HG03045 (cell line): ENCODE results near the gene SLC12A8.
A peak's percentile ranks its signal among the peaks of the same experiment; 100 is the strongest.

Source experiments
- ATAC-seq: cut with Tn5 transposase; IDR thresholded peaks from one replicate; pipeline ENCODE4 v1.9.1; 2021; ENCODE audit warnings: mild to moderate bottlenecking, moderate library complexity; ENCODE audit not compliant: unreplicated experiment

Gene SLC12A8

DNA sequence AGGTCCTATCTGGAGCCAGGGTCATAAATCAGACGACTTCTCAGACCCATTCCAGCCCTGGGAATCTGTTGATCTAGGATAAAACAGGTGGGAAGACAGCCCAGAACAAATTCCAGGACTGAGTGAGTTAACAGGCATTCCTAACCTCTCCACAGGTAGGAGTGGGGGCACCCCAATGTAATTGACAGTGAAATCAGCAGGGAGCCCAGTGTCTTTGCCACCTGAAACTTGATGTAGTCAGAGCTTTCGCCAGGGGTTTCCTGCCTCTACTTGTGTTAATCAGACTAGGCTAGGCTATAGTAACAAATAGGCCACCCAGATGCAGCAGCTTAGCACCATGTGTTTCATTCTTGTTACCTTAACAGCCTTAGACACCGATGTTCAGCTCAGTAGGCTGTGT lies 154.0 kb downstream of the SLC12A8 start:
- ATAC-seq, result no peak

DNA sequence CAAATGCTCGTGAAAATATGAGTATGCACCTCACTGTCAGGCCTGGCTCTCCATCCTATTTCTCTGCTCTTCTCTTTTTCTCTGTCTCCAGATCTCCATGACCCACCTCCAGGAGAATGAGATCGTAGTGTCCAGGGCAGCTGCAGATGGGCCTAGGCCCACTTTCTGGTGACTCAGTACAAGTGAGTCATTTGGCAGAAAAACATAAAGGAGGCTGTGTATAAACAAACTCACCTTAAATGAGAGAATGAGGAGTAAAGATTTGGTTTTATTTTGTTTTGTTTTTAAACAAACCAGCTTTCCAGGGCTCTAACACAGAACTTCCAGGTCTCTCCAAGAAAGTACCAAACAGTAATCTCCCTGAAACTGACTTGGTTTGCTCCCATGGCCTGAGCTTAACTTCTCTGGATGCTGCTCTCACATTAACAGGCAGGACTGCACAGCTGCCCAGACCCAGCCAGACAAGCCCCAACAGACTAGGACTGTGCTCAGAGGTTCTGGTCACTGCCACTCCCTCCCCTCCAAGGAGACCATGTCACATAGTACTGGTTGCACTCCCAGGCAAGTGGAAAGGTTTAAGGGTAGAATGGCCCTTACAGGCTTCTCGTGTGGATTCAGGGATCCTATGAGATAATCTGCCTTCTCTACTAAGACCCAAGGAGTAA lies 155.2 kb downstream of the SLC12A8 start:
- no peak for ATAC-seq

DNA sequence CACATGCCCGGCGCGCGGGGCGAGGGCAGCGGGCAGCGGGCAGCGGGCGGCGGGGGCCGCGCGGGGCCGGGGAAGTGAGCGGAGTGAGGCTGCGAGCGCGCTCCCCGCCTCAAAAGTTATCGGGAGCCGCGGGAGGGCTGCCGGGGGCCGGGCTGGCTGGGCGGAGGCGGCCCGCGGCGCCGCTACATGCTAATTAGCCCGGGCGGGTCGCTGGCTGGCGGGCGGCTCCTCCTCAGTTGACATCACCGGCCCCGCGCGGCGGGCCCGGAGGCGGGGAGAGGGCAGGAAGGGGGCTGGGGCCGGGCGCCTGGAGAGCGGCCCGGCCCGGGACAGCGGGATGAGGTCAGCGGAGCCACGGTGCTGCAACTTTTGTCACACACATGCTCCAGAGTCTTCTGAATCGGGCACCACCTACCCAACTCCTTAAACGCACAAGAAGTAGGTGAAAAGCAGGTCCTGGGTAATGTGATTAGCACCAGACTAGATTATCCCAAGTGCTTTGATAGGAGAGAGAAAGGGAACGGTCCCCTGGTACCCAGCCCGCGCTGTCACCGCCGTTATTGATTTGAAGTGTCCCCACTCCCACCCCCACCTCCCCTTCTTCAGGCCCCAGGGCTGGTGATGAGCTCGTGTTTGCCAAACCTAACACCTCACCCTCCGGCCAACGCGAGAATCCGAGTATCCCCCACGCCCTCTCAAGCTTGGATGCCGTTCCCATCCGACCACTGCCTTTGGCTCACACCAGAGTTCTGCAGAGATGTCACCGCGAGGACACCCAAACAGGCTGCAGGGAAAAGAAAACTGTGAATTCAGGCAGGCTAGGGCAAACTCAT lies 156.4 kb downstream of the SLC12A8 start, which contains the start of gene HEG1:
Gene HEG1 (minus strand): TSS at position 85 of the 833 bp plus-strand sequence. CDS start 107 bp downstream, outside the sequence.
- ATAC-seq, result peak; percentile 78

DNA sequence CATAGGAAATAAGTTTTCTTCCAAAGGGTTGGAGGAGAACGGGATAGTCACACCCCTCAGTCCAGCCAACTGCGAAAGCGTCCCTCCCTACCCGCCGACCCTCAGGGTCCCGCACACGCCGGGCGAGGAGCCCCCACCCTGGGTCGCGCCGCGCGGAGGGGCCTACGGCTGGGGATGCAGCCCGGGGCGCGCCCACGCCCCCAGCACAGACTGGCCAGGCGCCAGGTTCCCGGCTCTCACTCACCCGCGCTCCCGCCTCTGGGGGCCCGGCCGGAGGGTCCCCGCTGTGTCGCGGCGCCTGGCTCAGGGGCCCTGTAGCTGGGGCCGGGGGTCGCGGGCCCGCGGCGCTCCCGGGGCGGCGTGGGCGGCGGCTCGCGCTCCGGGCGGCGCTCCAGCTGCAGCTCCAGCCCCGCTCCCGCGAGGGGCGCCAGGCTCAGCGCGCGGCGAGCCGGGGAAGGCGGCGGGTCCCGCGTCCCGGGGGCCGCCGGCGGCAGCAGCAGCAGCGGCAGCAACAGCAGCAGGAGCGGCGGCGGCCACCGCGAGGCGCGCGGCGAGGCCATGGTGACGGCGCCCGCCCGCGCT lies 157.1 kb downstream of the SLC12A8 start:
- ATAC-seq, result peak; percentile 20

DNA sequence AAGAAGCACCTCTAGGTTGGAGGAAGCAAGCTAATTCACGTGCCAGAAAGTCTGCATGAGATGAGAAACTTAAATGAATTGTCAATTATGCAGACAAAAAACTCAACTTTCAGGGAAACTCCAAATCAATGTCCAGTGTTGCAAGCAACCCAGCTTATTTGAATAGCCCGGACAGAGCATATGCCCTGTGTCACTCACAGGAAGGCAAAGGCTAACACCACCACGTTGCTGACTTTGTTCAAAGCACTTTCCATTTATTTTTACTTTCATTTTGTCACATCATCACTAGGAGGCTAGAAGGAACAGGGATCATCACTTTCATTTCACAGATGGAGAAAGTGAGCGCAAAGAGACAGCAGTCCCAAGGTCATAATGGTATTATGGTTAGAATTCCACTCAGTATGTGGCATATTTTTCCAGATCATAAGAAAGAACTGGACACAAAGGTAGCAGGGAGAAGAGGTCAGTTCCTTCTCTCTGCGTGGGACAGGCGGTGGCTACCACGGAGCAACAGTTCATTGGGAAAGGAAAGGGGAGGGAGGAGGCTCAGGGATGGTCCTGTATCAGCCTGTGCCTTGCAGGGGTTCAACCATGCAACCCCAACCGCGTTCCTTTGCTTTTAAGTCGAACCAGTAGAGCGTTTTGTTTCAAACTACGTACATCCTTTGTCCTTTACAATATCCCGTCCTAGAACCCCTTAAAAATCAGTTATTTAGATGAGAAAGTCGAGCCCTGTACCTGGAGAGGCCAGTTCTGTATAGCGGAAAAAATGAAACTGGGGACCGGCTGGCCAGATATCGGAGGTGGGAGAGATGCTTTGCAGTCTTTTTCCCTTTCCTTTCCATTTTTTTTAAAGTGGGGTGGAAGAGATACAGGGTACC lies 157.9 kb downstream of the SLC12A8 start:
- ATAC-seq, result no peak

DNA sequence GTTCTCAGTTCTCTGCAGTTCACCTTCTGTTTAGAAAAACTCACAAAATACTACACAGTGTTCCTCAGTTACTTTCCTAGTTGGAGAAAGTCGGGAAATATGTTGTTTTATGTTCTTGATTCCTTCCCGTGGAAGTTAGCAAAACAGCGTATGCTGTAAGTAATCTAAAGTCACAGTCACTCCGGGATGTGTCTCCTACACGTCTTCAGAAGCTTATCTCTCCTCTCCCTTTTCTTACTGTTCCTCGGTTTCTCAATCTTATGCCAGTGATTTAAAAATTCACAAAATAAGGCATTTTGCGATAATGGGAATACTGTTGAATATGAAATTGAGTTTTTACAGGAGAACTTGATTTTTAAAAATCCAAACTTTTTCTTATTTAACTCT lies 158.5 kb downstream of the SLC12A8 start:
- no peak for ATAC-seq

DNA sequence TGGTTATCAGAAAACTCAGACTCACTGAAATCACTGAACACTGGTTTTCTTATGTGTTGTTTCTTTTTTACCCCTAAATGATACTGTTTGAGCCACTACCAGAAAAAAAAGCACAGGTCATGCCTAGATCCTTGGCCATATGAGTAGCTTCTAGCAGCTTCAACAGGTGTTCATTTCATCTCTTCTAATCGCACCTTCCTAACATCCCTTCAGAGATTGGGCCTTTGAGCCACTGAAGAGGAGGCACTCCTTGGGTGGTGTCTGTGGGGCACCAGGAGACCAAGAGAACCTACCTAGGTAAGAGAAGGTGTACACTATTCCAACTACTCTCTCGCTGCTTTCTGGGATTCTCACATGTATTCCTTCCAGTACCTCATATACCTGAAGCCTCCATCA lies 159.2 kb downstream of the SLC12A8 start:
- no peak for ATAC-seq

DNA sequence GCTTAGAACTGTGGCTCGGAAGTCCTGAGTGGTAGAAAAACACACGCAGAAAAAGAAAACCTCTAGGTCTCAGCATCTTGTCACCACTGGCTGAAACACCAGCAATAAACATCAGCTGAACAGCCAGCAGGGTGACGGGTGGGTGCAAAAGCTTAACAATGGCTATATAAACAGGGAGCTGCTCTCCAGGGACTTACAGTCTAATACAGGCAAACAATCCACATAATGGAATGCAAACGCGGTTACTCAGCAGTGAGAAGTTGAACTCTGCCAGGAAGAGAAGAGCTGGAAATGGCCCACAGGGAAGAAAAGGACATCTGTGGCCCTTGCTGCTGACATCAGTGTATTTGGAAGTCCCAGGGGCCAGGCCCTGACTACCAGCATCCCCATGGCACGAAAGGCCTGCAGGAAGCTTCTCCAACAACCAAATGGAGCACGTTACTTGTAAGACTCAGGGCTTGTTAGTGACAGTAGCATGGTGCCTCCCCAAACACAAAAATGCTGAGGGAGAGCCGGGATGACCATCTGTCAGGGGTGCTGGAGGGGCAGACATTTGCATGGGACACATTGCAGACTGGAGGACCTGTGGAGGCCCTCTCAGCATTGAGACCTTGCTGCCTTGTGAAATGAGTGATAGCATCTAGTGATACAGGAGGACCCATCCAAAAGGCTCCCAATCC lies 159.8 kb downstream of the SLC12A8 start:
- no peak for ATAC-seq

DNA sequence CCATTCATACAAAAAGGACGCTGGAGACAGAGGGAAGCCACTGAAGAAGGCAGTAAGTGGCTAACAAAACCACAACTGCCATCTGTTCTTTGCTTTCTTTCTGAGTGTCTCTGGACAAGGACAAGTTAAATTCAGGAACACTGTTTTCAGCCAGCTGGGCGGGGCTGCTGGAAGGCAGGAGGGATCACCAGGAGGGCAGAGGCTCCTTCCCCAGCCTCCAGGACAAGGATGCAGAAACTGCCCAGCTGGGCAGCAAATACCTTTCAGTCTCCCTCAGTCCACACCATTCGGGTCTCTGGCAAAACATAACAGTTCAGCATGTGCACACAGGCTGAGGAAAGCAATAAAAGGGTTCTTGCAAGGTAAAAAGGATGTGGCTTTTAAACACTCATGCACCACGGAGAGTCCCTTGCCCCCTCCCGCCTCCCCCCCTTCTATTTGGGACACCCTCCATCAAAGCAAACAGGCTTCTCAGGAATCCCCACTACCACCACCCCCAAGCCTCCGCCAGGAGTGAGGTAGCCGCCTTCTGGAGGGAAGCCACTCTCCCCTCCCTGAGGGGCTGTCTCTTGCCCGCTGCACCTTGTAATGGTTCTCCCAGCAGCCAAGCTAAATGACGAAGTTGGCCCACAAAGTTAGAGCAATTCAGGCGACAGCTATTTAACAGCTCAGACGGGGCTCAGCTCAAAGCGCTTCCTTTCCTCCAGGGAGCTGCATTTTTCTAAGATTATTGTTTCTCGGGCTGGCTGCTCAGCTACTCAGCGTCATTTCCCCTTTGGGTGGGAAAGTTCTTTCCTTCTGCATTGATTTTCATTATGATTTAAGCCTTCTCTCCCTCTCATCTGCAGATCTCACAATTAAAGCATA lies 160.6 kb downstream of the SLC12A8 start:
- ATAC-seq, result no peak

DNA sequence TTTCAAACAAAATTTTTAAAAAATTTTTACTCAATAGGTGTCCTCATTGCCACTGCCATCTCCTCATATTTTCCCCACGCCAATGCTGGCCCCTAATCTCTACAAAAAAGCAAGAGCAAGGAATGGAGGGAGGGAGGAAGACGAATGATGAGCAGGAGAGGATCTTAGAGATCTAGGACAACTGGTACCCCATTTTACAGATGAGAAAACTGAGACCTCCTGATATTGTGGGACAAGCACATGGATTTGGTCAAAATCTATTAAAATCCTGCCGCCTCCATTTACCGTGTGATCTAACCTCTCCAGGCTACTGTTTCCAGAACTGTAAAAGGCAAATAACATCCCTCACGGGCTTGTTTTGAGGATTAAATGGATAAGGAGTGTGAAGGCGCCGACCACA lies 161.3 kb downstream of the SLC12A8 start:
- ATAC-seq, result no peak

DNA sequence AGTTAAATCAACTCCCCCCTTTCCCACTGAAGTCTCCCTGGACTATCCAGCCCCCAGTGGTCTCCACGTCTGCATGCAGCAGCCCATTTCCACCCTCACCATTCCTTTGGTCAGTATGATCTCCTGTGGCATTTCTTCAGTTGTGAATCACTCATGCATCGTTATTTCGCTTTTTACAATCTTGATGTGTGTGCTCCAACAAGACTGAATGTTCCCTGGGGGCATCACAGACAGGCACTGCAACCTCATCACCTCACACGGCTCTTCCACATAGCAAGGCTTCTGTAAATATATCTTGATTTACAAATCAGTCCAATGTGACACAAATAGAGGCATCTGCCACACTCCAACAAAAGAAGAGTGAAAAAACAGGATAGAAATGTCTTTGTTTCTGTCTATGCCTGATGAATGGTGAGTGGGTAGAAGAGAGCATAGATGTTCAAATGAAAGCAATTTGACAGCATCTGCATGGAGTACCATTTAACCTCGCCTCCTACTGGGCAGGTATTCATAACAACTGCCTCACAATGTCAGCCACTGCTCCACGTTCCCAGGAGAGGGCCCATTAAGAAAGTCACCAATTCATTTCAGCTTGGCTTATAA lies 162.0 kb downstream of the SLC12A8 start:
- no peak for ATAC-seq

DNA sequence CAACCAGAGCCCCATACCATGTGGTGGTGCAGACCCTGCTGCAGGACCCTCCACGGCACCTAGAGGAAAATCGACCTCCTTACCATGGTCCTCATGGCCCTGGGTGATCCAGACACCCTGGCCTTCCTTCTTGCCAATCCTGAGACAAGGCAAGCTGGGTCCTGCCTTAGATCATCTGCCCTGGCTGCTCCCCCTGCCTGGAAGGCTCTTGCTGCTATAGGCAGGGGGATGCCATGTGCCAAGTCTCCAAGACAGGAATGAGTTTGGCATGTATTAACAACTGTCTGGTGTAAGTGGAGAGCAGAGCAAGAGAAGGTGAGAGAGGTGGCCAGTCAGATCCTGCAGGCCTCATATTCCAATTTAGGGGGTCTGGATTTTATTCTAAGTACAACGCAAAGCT lies 164.3 kb downstream of the SLC12A8 start:
- ATAC-seq, result no peak

DNA sequence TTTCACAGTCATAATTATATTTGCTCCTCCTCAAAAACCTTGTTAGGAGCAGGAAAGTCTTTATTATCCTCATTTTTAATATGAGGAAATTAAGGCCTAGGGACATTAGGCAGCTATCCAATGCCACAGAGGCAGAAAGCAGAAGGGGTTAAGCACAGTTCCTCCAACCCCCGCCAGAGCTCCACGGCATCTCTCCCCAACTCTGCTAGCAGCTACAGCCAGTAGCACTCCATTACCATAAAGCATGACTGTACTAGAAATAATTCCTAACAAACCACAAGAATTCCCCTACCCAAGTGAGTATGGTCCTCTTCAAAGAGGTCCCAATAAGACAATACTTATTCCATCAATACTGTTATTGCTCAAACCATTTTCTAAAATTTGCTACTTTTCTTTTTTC lies 166.6 kb downstream of the SLC12A8 start:
- ATAC-seq, result no peak

DNA sequence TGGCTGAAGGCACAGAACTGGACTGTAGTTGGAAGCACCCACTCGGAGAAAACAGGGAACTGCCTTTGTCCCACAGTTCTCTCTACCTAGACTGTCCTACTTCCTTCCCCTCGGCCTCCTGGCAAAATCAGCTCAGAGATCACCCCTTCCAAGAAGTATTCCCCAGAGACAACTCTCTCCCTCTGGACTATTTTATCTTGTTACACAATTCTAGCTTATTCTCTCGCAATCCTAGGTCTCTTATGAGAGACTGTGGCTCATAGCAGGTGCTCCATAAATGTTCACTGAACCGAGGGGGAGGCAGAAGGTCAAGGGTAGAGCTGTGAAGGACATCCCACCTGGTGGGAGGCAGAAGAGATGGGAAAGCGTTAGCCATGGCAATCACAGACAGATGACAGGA lies 167.4 kb downstream of the SLC12A8 start:
- ATAC-seq, result no peak

DNA sequence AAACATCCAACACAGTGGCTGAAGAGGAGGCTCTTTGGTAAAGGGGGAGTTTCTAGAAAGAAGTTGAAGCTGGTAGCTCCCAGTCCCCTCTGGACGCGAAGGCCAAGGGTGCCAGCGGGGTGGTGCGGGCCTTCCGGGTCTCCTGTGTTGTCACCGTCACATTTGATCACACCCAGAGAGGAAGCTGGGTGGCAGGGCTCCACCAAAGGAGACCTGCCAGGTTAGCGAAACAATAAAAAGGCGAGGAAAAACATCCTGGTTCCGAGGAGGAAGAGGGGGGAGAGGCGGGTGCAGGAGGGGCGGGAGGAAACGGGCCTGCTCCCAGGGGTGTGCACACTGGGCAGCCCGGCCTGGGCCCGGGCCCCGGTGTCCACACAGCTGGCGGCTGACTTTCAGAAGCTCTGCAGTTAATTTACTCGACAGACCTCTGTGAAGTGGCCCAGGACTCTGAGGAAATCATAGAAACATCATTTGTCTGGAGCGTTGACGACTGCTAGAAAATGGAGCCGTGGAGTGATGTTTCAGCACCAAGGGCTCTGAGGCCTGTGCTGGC lies 168.9 kb downstream of the SLC12A8 start:
- ATAC-seq, result no peak

DNA sequence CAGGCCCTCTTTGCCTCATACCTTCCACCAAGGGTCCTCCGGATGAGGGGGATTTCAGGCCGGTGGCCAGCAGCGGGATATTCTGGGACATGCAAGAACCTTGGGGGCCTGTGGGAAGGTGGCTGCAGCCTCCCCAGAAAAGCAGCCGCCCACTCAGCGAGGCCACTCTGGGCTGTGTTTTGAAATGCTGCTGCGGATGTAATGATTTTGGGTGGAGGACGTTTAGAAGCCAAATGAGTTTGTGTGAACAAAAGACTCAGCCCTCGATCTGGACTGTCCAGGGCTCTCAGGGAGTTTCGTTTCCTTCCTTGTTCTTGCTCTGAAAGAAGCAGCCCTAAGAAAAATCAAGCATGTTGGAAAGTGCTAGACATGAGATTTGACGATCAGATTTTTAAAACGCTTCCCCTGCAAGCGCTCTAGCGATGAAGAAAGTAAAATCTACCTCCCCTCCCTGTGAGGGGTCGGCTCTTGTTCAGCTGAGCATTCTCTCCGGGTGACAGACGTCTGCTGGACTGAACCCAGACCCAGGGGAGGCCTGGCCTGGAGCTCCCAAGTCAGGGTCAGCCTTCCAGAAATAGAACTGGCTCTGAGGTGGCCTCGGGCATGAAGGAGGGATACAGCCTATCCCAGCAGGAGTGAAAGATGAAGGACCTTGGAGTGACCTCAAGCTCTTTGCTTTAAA lies 169.7 kb downstream of the SLC12A8 start:
- ATAC-seq, result no peak

DNA sequence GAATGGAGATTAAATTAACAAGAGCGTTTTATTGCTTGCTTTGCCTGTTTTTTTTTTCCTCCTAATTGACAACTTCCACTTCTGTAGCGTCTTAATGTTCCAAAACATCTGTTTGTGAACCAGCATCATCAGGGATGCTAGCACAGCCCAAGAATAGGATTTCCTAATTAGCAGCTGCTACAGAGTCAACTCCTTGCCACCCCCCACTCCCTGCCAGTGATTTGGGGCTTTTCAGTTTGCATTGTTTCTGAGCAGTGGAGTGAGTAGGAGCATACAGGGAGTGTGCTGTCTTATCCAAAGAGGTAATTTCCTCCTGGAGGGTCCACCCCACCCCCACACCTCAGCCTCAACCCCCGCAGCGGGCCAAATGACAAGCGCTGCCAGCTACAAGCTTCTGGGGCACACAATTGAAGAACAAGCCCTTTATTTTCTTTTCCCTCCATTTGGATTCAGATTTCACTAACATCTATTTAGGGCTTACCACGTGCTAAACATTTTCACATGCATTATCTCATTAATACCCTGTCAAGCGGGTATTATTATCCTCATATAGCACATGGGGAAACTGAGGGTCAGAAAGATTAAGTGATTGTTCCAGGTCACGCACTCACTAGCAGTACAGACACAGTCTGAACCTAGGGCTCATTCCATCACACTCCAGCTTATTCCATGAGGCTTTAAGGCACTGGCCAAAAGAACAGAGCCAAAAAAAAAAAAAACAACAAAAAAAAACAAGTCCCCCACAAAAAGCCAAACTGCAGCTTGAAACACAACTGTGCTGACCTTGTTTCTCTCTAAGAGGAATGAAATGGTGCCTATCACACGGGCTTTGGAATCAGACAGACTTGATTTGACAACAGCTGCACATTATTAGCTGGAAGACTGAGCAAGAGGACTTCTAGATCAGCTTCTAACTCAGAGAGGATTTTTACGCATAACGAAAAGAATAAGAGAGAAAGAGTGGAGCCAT lies 173.1 kb downstream of the SLC12A8 start:
- ATAC-seq, result no peak
